Measurements from ENCODE around the gene KAT6B.

KAT6B gene

DNA sequence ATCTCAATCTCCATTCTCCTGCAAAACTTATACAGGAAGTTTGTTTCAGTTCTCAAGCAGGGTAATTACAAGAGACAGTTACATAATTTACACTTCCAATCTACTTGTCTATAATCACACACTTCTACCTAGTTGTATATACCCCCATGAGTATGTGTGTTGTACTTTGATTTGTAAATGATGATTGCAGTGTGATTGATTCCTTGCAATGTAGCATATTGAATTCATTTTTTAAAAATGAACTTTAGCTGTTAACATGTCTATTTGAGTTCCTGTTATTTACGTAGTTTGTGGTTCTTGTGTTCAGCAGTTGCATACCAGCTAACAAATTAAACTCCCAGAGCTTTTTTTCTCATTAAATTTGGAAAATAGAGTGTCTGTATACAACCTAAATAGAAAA, 182.6 kb downstream of the KAT6B start:
- in situ Hi-C loops (cut with MboI; ENCODE audit: low sequenced_read_pairs), result no loop called here

DNA sequence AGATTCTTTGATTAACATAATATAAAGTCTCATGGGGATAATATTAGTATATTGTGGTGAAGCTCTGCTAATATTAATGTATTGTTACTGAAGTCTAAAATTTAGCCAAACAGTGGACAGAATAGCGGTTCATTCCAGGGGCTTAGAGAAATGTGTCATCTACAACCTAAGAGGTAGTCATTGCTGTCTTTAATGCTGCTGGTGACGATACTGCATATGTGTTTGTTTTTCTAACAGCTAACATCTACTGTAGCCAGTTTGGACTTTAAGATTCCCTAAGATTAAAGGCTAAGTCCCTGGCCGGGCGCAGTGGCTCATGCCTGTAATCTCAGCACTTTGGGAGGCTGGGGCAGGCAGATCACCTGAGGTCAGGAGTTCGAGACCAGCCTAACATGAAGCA, 183.0 kb downstream of the KAT6B start:
- in situ Hi-C loops (cut with MboI; ENCODE audit: low sequenced_read_pairs), result no loop called here

DNA sequence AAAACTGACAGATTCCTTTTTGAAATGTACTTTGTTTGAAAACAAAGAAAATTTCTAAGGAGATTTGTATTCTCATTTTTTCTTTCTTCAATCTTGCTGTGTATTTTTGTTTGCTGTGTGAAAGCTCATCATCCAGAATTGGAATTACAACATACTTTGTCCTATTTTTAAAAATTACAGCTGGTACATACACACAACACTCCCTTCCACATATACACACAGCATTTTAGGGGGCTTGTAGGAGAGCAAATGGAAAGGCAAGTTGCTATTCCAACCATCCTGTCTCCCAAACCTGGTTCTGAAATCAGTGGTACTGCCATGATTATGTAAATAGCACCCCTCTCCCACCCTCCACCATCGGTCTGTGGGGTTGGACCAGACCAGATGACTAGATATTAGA, 184.0 kb downstream of the KAT6B start:
- in situ Hi-C loops (cut with MboI; ENCODE audit: low sequenced_read_pairs), result no loop called here

DNA sequence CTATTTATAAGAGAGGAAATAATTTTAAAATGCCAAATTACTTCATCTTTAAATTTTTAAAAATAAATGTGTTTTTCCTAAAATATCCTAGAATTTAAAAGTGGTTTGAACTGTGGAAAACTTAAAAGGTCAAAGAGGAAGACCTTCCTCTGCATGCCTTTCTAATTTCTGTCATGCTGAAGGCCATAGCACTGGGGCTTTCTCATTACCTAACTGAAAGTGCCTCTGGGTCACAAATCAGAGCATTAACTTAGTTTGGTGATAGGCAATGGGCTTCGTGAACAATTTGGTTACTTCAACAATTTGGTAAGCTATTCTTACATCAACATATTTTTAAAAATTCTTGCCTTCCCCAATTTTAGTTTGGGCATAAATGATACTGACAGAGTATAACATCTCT, 184.8 kb downstream of the KAT6B start:
- in situ Hi-C loops (cut with MboI; ENCODE audit: low sequenced_read_pairs), result no loop called here

DNA sequence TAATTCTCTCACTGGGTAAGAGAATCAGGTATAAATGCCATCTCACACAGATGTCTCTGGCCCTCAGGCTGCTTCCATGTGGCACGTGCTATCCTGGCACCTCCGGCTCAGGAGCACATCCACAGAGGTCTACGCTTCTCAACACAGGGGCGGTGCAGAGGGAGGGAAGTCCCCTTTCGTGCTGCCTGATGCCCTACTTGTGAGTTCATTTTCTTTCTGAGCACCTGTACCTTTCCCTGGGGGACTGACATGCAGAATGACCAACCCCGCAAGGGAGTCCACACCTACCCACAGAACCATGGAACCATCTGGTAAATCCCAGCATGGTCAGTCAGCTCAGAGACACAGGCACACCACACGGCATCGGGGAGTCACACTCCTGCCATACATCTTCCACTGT, 186.1 kb downstream of the KAT6B start:
- in situ Hi-C loops (cut with MboI; ENCODE audit: low sequenced_read_pairs), result no loop called here

DNA sequence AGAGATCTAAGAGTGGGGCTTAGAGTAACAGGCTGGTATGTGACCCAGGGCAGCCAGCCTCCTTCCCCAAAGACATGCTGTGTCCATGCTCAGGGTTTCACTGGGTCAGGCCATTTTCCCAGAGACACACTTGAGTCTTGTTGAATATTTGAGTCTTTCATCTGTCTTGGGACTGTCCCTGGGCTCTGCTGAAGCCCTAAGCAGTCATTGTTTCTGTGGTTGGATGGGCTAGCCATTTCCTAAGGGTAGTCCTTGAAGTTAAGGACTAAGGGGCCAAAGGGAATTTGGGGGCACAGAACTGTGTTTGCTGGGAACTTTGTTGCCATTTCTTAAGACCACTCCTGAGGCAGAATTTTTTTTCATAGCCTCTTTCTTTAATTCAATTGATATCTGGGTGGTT, 186.6 kb downstream of the KAT6B start:
- in situ Hi-C loops (cut with MboI; ENCODE audit: low sequenced_read_pairs), result no loop called here

DNA sequence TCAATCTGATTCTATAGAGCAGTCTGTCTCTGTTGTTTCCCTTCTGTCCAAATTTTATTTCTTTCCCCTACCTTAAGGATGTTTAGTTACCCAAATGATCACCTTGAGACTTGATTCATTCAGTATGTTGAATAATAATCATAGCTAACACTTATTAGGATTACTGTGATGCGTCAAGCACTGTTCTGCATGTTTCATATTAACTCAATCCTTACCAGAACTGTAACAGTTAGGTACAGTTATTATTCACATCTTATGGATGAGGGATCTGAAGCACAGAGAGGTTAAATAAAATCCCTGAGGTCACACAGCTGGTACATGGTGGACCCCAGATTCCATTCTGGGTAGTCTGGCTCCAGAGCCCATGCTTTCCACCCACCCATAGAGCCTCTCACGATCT, 187.1 kb downstream of the KAT6B start:
- in situ Hi-C loops (cut with MboI; ENCODE audit: low sequenced_read_pairs), result no loop called here

GRCh38 chr10:75014516-75015230, 188.3 kb downstream of the KAT6B start:
- in situ Hi-C loops (cut with MboI; ENCODE audit: low sequenced_read_pairs), result no loop called here

- in situ Hi-C loops (cut with MboI; ENCODE audit: low sequenced_read_pairs), result no loop called here
Measured at GRCh38 chr10:75015442-75015841, 189.0 kb downstream of the KAT6B start.

- in situ Hi-C loops (cut with MboI; ENCODE audit: low sequenced_read_pairs), result no loop called here
Measured at GRCh38 chr10:75016325-75016724, 189.9 kb downstream of the KAT6B start.

- in situ Hi-C loops (cut with MboI; ENCODE audit: low sequenced_read_pairs), result no loop called here
Measured at GRCh38 chr10:75018251-75018650, 191.9 kb downstream of the KAT6B start.

- in situ Hi-C loops (cut with MboI; ENCODE audit: low sequenced_read_pairs), result no loop called here
Measured at GRCh38 chr10:75018686-75019307, 192.4 kb downstream of the KAT6B start.

GRCh38 chr10:75019370-75019769, 193.0 kb downstream of the KAT6B start:
- in situ Hi-C loops (cut with MboI; ENCODE audit: low sequenced_read_pairs), result no loop called here

DNA sequence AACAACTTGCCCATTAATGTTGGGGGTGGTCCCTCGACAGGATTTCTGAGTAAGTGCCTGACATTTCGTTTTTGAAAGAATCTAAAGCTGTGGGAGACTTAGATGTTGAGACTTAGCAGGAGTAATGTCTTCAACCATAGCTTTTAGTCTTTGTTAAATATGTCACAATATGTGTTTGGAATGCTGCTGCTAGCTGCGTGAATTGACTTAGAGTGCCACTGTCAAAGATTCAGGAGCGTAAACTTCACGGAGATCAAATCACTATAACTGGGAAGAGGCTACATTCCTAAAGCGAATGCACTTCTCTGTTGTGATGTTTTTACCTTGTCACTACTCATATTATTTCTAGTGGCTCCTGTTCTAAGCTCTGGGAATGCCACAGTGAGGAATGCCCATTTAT, 193.8 kb downstream of the KAT6B start:
- in situ Hi-C loops (cut with MboI; ENCODE audit: low sequenced_read_pairs), result loop anchor here (10.0 kb wide), 1 partner anchor 755 kb away; no protein-coding TSS in a partner anchor

GRCh38 chr10:75021379-75022249, 195.2 kb downstream of the KAT6B start:
- in situ Hi-C loops (cut with MboI; ENCODE audit: low sequenced_read_pairs), result loop anchor here (10.0 kb wide), 1 partner anchor 757 kb away; no protein-coding TSS in a partner anchor

DNA sequence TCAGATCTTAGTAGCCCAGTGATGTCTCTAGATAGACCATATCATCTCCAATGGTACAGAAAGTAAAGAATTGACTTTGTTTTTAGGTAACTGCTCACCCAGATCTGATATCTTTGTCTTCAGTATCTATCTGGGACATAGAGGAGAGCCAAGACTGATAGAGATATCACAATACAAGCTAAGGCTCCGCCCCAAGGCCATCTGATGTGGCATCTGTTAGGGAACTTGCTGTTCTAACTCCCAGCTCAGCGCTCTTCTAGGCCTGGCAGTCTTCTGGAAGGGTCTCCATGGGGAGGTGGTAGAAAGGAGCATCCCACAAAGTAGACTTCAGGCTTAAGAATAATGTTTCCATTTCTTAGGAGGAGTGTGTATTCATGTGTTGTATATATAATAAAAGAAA, 196.7 kb downstream of the KAT6B start:
- in situ Hi-C loops (cut with MboI; ENCODE audit: low sequenced_read_pairs), result loop anchor here (10.0 kb wide), 1 partner anchor 758 kb away; no protein-coding TSS in a partner anchor

GRCh38 chr10:75024971-75025523, 198.6 kb downstream of the KAT6B start:
- in situ Hi-C loops (cut with MboI; ENCODE audit: low sequenced_read_pairs), result loop anchor here (10.0 kb wide), 1 partner anchor 760 kb away; no protein-coding TSS in a partner anchor

DNA sequence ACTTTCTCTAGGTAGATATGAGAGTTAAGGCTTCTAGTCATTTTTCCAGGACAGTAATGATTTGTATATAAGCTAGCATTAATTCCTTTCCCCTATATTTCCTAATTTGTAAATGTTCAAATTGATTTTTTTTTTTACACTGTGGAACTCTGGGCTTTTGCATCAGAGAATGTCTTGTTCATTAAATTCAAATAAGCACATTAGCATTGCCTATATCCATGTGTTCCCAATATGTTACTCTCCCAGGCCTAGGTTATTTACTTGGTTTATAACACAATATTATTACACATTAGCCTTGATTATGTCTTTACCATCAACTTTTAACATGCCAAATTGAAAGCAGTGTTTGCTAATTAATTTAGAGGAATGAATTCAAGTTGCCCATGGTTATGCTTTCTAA, 201.6 kb downstream of the KAT6B start:
- in situ Hi-C loops (cut with MboI; ENCODE audit: low sequenced_read_pairs), result loop anchor here (10.0 kb wide), 1 partner anchor 763 kb away; no protein-coding TSS in a partner anchor

DNA sequence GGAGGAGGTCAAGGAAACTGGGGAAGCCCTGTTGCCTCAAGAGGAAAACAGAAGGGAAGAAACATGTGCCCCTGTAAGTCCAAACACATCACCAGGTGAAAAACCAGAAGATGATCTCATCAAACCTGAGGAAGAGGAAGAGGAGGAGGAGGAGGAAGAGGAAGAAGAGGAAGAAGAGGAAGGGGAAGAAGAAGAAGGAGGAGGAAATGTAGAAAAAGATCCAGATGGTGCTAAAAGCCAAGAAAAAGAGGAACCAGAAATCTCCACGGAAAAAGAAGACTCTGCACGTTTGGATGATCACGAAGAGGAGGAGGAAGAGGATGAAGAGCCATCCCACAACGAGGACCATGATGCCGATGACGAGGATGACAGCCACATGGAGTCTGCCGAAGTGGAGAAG, 202.3 kb downstream of the KAT6B start:
- in situ Hi-C loops (cut with MboI; ENCODE audit: low sequenced_read_pairs), result loop anchor here (10.0 kb wide), 1 partner anchor 764 kb away; no protein-coding TSS in a partner anchor

GRCh38 chr10:75029420-75029819, 203.0 kb downstream of the KAT6B start:
- in situ Hi-C loops (cut with MboI; ENCODE audit: low sequenced_read_pairs), result loop anchor here (10.0 kb wide), 1 partner anchor 765 kb away; no protein-coding TSS in a partner anchor

- in situ Hi-C loops (cut with MboI; ENCODE audit: low sequenced_read_pairs), result loop anchor here (10.0 kb wide), 1 partner anchor 765 kb away; no protein-coding TSS in a partner anchor
Measured at GRCh38 chr10:75029857-75030256, 203.5 kb downstream of the KAT6B start.
